ENCODE measurements around the gene EPDR1. TPM values are rescaled to one million over a fixed set of nuclear protein-coding genes. Genes with fewer than 3 reads are reported as not detected.

The EPDR1 gene
- total and polyA plus RNA-seq, 5 donors = 13.9 to 24.0 (median 22.6) TPM

GRCh38 chr7:37982423-37982822 lies 62.0 kb downstream of the EPDR1 start:
- Histone ChIP-seq H3K9me3 (ENCODE audit: control insufficient read depth, low read length) (no peaks in the 10 kb centered on the region), H3K4me1 (ENCODE audit: control insufficient read depth, insufficient read depth, low read length) (no peaks in the 10 kb centered on the region), H3K4me3 (ENCODE audit: low read length) (no peak overlapping the region), H3K27me3 (ENCODE audit: control insufficient read depth, insufficient read depth) (no peaks in the 10 kb centered on the region), H3K27ac (ENCODE audit: low read length) (no peak overlapping the region)
- intact Hi-C loops (cut with DNase I) = no loop called here
- 71% methylated on average over 3 of the region's 3 CpGs for WGBS
- ATAC-seq (no peak), DNase-seq (no peak)

- DNase-seq = no peak
- Histone ChIP-seq H3K9me3 (ENCODE audit: control insufficient read depth, low read length) (no peaks in the 10 kb centered on the region), H3K4me3 (ENCODE audit: low read length) (no peak overlapping the region), H3K27ac (ENCODE audit: low read length) (no peak overlapping the region), H3K27me3 (ENCODE audit: control insufficient read depth, insufficient read depth) (no peaks in the 10 kb centered on the region), H3K4me1 (ENCODE audit: control insufficient read depth, insufficient read depth, low read length) (no peaks in the 10 kb centered on the region)
- no peak for ATAC-seq
- intact Hi-C loops (cut with DNase I) = no loop called here
- 91% methylated on average over 5 of the region's 5 CpGs for WGBS
Observed at GRCh38 chr7:37984750-37985390, 64.4 kb downstream of the EPDR1 start.

GRCh38 chr7:37986908-37987330 lies 66.5 kb downstream of the EPDR1 start:
- H3K27ac ChIP-seq (ENCODE audit: low read length) = no peak overlapping the region

GRCh38 chr7:37987732-37988131 lies 67.3 kb downstream of the EPDR1 start:
- no peak overlapping the region for H3K27ac ChIP-seq (ENCODE audit: low read length)
- peak; percentile 43 to 64 for ATAC-seq
- WGBS = 44% methylated on average over 1 of the region's 1 CpG

More at GRCh38 chr7:37986908-37987330, 66.5 kb downstream of the EPDR1 start:
- Histone ChIP-seq H3K4me3 (ENCODE audit: low read length) (no peak overlapping the region), H3K27me3 (ENCODE audit: control insufficient read depth, insufficient read depth) (no peaks in the 10 kb centered on the region), H3K9me3 (ENCODE audit: control insufficient read depth, low read length) (no peaks in the 10 kb centered on the region), H3K4me1 (ENCODE audit: control insufficient read depth, insufficient read depth, low read length) (no peaks in the 10 kb centered on the region)
- WGBS = 49% methylated on average over 4 of the region's 4 CpGs
- ATAC-seq = peak in 1 of 2 donors; percentile 23
- intact Hi-C loops (cut with DNase I) = no loop called here
- DNase-seq = no peak

GRCh38 chr7:37988721-37989650 lies 68.5 kb downstream of the EPDR1 start:
- WGBS = 86% methylated on average over 7 of the region's 7 CpGs
- intact Hi-C loops (cut with DNase I) = no loop called here
- no peaks in the 10 kb centered on the region for H3K9me3 ChIP-seq (ENCODE audit: control insufficient read depth, low read length)
- H3K27me3 ChIP-seq (ENCODE audit: control insufficient read depth, insufficient read depth) = no peaks in the 10 kb centered on the region
- ATAC-seq (no peak), DNase-seq (no peak)
- no peaks in the 10 kb centered on the region for H3K4me1 ChIP-seq (ENCODE audit: control insufficient read depth, insufficient read depth, low read length)
- H3K27ac ChIP-seq (ENCODE audit: low read length) = no peak overlapping the region
- no peak overlapping the region for H3K4me3 ChIP-seq (ENCODE audit: low read length)

More at GRCh38 chr7:37987732-37988131, 67.3 kb downstream of the EPDR1 start:
- no peaks in the 10 kb centered on the region for H3K27me3 ChIP-seq (ENCODE audit: control insufficient read depth, insufficient read depth)
- DNase-seq = no peak
- intact Hi-C loops (cut with DNase I) = no loop called here
- no peak overlapping the region for H3K4me3 ChIP-seq (ENCODE audit: low read length)
- no peaks in the 10 kb centered on the region for H3K9me3 ChIP-seq (ENCODE audit: control insufficient read depth, low read length)
- no peaks in the 10 kb centered on the region for H3K4me1 ChIP-seq (ENCODE audit: control insufficient read depth, insufficient read depth, low read length)

- intact Hi-C loops (cut with DNase I) = no loop called here
- Histone ChIP-seq H3K4me1 (ENCODE audit: control insufficient read depth, insufficient read depth, low read length) (no peaks in the 10 kb centered on the region), H3K27me3 (ENCODE audit: control insufficient read depth, insufficient read depth) (no peaks in the 10 kb centered on the region), H3K4me3 (ENCODE audit: low read length) (no peak overlapping the region), H3K27ac (ENCODE audit: low read length) (no peak overlapping the region), H3K9me3 (ENCODE audit: control insufficient read depth, low read length) (no peaks in the 10 kb centered on the region)
- ATAC-seq (no peak), DNase-seq (no peak)
- 68% methylated on average over 3 of the region's 3 CpGs for WGBS
Observed at GRCh38 chr7:37990337-37990736, 69.9 kb downstream of the EPDR1 start.

- H3K9me3 ChIP-seq (ENCODE audit: control insufficient read depth, low read length) = no peaks in the 10 kb centered on the region
- ATAC-seq = no peak
- 80% methylated on average over 2 of the region's 2 CpGs for WGBS
- no peak overlapping the region for H3K4me3 ChIP-seq (ENCODE audit: low read length)
- intact Hi-C loops (cut with DNase I) = no loop called here
- DNase-seq = no peak
- H3K4me1 ChIP-seq (ENCODE audit: control insufficient read depth, insufficient read depth, low read length) = no peaks in the 10 kb centered on the region
- no peaks in the 10 kb centered on the region for H3K27me3 ChIP-seq (ENCODE audit: control insufficient read depth, insufficient read depth)
- H3K27ac ChIP-seq (ENCODE audit: low read length) = no peak overlapping the region
Observed at GRCh38 chr7:37993060-37993501, 72.6 kb downstream of the EPDR1 start.

GRCh38 chr7:37999673-38000072 lies 79.2 kb downstream of the EPDR1 start:
- ATAC-seq = peak; percentile 11 to 44
- intact Hi-C loops (cut with DNase I) = no loop called here
- 40% methylated on average over 3 of the region's 3 CpGs for WGBS
- Histone ChIP-seq H3K4me1 (ENCODE audit: control insufficient read depth, insufficient read depth, low read length) (no peaks in the 10 kb centered on the region), H3K27me3 (ENCODE audit: control insufficient read depth, insufficient read depth) (no peaks in the 10 kb centered on the region), H3K27ac (ENCODE audit: low read length) (no peak overlapping the region), H3K4me3 (ENCODE audit: low read length) (no peak overlapping the region), H3K9me3 (ENCODE audit: control insufficient read depth, low read length) (no peaks in the 10 kb centered on the region)
- no peak for DNase-seq

GRCh38 chr7:38000272-38000671 lies 79.8 kb downstream of the EPDR1 start:
- DNase-seq = no peak
- H3K4me1 ChIP-seq (ENCODE audit: control insufficient read depth, insufficient read depth, low read length) = no peaks in the 10 kb centered on the region
- intact Hi-C loops (cut with DNase I) = no loop called here
- no peaks in the 10 kb centered on the region for H3K27me3 ChIP-seq (ENCODE audit: control insufficient read depth, insufficient read depth)
- H3K9me3 ChIP-seq (ENCODE audit: control insufficient read depth, low read length) = no peaks in the 10 kb centered on the region
- H3K4me3 ChIP-seq (ENCODE audit: low read length) = no peak overlapping the region
- ATAC-seq = peak in 1 of 2 donors; percentile 41
- 27% methylated on average over 3 of the region's 3 CpGs for WGBS
- no peak overlapping the region for H3K27ac ChIP-seq (ENCODE audit: low read length)
